GM13976 (cell line): ENCODE results near the gene TMED8.
"Not testable (repeated sequence)": the region's sequence is repeated elsewhere in the genome, so short reads cannot be mapped to it uniquely, and the experiment has no call there.

ENCODE experiments used
- DNase-seq: peaks from one replicate; pipeline ENCODE4 v3.0.0; 2012; ENCODE audit warnings: low spot score
- in situ Hi-C: fragments of 300-500 bp; cut with MboI; formaldehyde crosslinking; loops from one replicate; pipeline ENCODE4 v1.12.0; 2022; ENCODE audit warnings: low sequenced_read_pairs, mixed read lengths, inconsistent platforms; ENCODE audit not compliant: unreplicated experiment
- TF ChIP-seq, protein P1 (sequence below): IDR thresholded peaks from 2 replicates; pipeline ENCODE4 v1.5.1; 2012; ENCODE audit warnings: borderline replicate concordance, mild to moderate bottlenecking; ENCODE audit not compliant: insufficient read depth; ENCODE audit errors: extremely low read depth, missing control alignments, control extremely low read depth

The TMED8 gene

GRCh38 chr14:77319422-77319821 is 57.5 kb downstream of the TMED8 start:
- in situ Hi-C loops = no loop called here
- TF ChIP-seq, protein P1, sequence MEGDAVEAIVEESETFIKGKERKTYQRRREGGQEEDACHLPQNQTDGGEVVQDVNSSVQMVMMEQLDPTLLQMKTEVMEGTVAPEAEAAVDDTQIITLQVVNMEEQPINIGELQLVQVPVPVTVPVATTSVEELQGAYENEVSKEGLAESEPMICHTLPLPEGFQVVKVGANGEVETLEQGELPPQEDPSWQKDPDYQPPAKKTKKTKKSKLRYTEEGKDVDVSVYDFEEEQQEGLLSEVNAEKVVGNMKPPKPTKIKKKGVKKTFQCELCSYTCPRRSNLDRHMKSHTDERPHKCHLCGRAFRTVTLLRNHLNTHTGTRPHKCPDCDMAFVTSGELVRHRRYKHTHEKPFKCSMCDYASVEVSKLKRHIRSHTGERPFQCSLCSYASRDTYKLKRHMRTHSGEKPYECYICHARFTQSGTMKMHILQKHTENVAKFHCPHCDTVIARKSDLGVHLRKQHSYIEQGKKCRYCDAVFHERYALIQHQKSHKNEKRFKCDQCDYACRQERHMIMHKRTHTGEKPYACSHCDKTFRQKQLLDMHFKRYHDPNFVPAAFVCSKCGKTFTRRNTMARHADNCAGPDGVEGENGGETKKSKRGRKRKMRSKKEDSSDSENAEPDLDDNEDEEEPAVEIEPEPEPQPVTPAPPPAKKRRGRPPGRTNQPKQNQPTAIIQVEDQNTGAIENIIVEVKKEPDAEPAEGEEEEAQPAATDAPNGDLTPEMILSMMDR = no peak
- DNase-seq = no peak

DNA sequence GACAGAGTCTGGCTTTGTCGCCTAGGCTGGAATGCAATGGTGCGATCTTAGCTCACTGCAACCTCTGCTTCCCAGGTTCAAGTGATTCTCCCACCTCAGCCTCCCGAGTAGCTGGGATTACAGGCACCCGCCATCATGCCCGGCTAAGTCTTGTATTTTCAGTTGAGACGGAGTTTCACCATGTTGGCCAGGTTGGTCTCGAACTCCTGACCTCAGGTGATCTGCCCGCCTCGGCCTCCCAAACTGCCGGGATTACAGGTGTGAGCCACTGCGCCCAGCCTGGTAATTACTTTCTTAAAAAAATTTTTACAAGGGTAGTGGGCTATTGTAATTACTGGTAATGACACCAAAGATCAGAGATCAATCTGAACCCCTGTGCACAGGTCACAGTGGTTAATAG is 58.1 kb downstream of the TMED8 start:
- DNase-seq, in situ Hi-C loops: not testable (repeated sequence)

DNA sequence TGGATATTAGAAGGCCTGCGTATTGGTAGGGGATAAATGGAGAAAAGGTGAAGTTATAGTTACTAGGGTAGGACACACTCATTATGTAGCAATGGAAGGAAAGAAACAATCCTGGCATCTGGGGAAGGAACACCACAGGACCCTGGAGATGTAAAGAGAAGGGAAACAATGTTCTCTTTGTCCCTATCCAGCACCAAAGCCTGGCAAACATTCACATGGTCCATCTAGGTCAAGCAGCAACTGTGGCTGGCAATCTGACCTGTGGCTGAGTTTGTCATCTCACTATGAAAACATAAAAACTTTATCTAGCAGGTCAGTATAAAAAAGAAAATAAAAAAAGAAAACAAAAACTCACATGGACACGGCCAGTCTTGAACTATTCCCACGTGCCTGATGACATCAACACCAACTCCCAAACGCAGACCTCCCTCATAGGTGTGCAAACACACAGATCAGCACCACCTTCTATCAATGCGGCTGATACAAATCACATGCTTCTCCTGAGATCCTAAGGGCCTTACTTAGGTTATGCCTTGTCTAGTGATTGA is 58.8 kb downstream of the TMED8 start:
- in situ Hi-C loops = no loop called here
- no peak for DNase-seq
- TF ChIP-seq, protein P1 = no peak

- DNase-seq = no peak
- in situ Hi-C loops = no loop called here
- TF ChIP-seq, protein P1 = no peak
Measured at GRCh38 chr14:77316872-77317301, 60.0 kb downstream of the TMED8 start.

DNA sequence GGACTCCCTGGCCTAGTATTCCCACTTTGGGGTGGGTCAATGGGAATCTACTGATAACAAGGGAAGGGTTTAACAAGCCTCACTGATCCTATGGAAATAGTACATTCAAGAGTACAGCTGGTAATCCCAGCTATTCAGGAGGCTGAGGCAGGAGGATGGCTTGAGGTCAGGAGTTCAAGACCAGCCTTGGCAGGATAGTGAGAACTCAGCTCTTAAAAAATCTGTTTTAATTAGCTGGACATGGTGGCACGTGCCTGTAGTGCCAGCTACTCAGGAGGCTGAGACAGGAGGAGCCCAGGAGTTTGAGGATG is 60.7 kb downstream of the TMED8 start:
- in situ Hi-C loops = no loop called here

GRCh38 chr14:77314539-77315457 is 62.1 kb downstream of the TMED8 start:
- TF ChIP-seq, protein P1 = no peak
- no peak for DNase-seq
- in situ Hi-C loops = no loop called here

More for the DNA sequence above, 60.7 kb downstream of the TMED8 start:
- DNase-seq = no peak
- TF ChIP-seq, protein P1 = no peak

GRCh38 chr14:77314043-77314442 is 62.9 kb downstream of the TMED8 start:
- no peak for DNase-seq
- TF ChIP-seq, protein P1 = no peak
- in situ Hi-C loops = no loop called here
